Activated naive CD8-positive, alpha-beta T cell treated with anti-CD3 and anti-CD28 coated beads, Interleukin-2, amount 50 U/mL, for 24 hours (primary cell): Measurements from ENCODE around the gene CYBC1.
"Not testable (repeated sequence)": the region's sequence is repeated elsewhere in the genome, so short reads cannot be mapped to it uniquely, and the experiment has no call there.

Source experiments
- ATAC-seq: fragments of 150-1000 bp; cut with Tn5 transposase; one replicate; pipeline ENCODE4 v1.10.0; 2021
- DNase-seq: peaks from one replicate; pipeline ENCODE4 v3.0.0; 2021
- H3K27ac Mint-ChIP-seq: one replicate; pipeline ENCODE4 v1.8.0; 2021; ENCODE audit warnings: mild to moderate bottlenecking, mixed read lengths
- H3K27me3 Mint-ChIP-seq: one replicate; pipeline ENCODE4 v1.8.0; 2021; ENCODE audit warnings: mixed read lengths
- H3K36me3 Mint-ChIP-seq: one replicate; pipeline ENCODE4 v1.8.0; 2021; ENCODE audit warnings: low read depth, mixed read lengths
- H3K4me1 Mint-ChIP-seq: one replicate; pipeline ENCODE4 v1.8.0; 2021; ENCODE audit warnings: mixed read lengths
- H3K4me3 Mint-ChIP-seq: one replicate; pipeline ENCODE4 v1.8.0; 2021; ENCODE audit warnings: mild to moderate bottlenecking, moderate library complexity, mixed read lengths
- H3K9me3 Mint-ChIP-seq: one replicate; pipeline ENCODE4 v1.8.0; 2021; ENCODE audit warnings: mixed read lengths

The CYBC1 gene

GRCh38 chr17:82463391-82463790, 12.8 kb upstream of the CYBC1 start:
- no peak for ATAC-seq
- Mint-ChIP-seq H3K36me3 (peaks cover 9% of the 10 kb centered on the region), H3K9me3 (no peaks in the 10 kb centered on the region), H3K27ac (no peak overlapping the region), H3K4me3 (no peak overlapping the region), H3K27me3 (no peaks in the 10 kb centered on the region), H3K4me1 (peaks cover 8% of the 10 kb centered on the region)
- no peak for DNase-seq

GRCh38 chr17:82461827-82462524, 11.4 kb upstream of the CYBC1 start:
- no peaks in the 10 kb centered on the region for H3K9me3 Mint-ChIP-seq
- no peak for ATAC-seq
- H3K4me1 Mint-ChIP-seq, result peaks cover 19% of the 10 kb centered on the region
- no peak overlapping the region for H3K27ac Mint-ChIP-seq
- peaks cover 9% of the 10 kb centered on the region for H3K36me3 Mint-ChIP-seq
- H3K27me3 Mint-ChIP-seq, result no peaks in the 10 kb centered on the region
- no peak for DNase-seq
- H3K4me3 Mint-ChIP-seq, result no peak overlapping the region

GRCh38 chr17:82459936-82460335, 9.4 kb upstream of the CYBC1 start:
- not testable (repeated sequence) for ATAC-seq, H3K27ac Mint-ChIP-seq, H3K9me3 Mint-ChIP-seq, DNase-seq, H3K4me3 Mint-ChIP-seq, H3K36me3 Mint-ChIP-seq, H3K27me3 Mint-ChIP-seq
- H3K4me1 Mint-ChIP-seq, result peaks cover 23% of the 10 kb centered on the region

- Mint-ChIP-seq H3K4me3 (peak overlapping the region; percentile 79), H3K36me3 (peaks cover 6% of the 10 kb centered on the region), H3K4me1 (peaks cover 23% of the 10 kb centered on the region), H3K27me3 (no peaks in the 10 kb centered on the region), H3K9me3 (no peaks in the 10 kb centered on the region), H3K27ac (peak overlapping the region; percentile 73)
- ATAC-seq (no peak), DNase-seq (peak; percentile 27)
These were observed 8.4 kb upstream of the CYBC1 start for GRCh38 chr17:82458885-82459424.

- peaks cover 23% of the 10 kb centered on the region for H3K4me1 Mint-ChIP-seq
- H3K9me3 Mint-ChIP-seq, result no peaks in the 10 kb centered on the region
- H3K27ac Mint-ChIP-seq, result peak within 1 kb of the TSS; percentile 91
- no peaks in the 10 kb centered on the region for H3K27me3 Mint-ChIP-seq
- peaks cover 6% of the 10 kb centered on the region for H3K36me3 Mint-ChIP-seq
- ATAC-seq (peak; percentile 99), DNase-seq (peak; percentile 95)
- H3K4me3 Mint-ChIP-seq, result peak within 1 kb of the TSS; percentile 79
These were observed 7.8 kb upstream of the CYBC1 start, which contains the start of gene NARF for GRCh38 chr17:82458179-82458884. NARF (plus strand) TSS chr17:82458741; CDS start chr17:82458804, 63 bp downstream.

GRCh38 chr17:82457929-82458178, 7.3 kb upstream of the CYBC1 start:
- peak overlapping the region; percentile 79 for H3K4me3 Mint-ChIP-seq
- ATAC-seq, result no peak

GRCh38 chr17:82457073-82457928, 6.7 kb upstream of the CYBC1 start:
- Mint-ChIP-seq H3K4me1 (peaks cover 24% of the 10 kb centered on the region), H3K9me3 (no peaks in the 10 kb centered on the region), H3K27ac (peak overlapping the region; percentile 91), H3K4me3 (peak overlapping the region; percentile 79), H3K36me3 (peaks cover 4% of the 10 kb centered on the region), H3K27me3 (no peaks in the 10 kb centered on the region)
- ATAC-seq, result no peak
- DNase-seq, result no peak

More at GRCh38 chr17:82457929-82458178, 7.3 kb upstream of the CYBC1 start:
- H3K27ac Mint-ChIP-seq, result peak overlapping the region; percentile 91
- H3K9me3 Mint-ChIP-seq, result no peaks in the 10 kb centered on the region
- DNase-seq, result no peak
- H3K27me3 Mint-ChIP-seq, result no peaks in the 10 kb centered on the region
- peaks cover 6% of the 10 kb centered on the region for H3K36me3 Mint-ChIP-seq
- peaks cover 23% of the 10 kb centered on the region for H3K4me1 Mint-ChIP-seq

GRCh38 chr17:82453706-82454105, 3.2 kb upstream of the CYBC1 start:
- peaks cover 39% of the 10 kb centered on the region for H3K4me1 Mint-ChIP-seq
- H3K9me3 Mint-ChIP-seq, H3K36me3 Mint-ChIP-seq, H3K27ac Mint-ChIP-seq, H3K27me3 Mint-ChIP-seq, H3K4me3 Mint-ChIP-seq, ATAC-seq, DNase-seq: not testable (repeated sequence)

GRCh38 chr17:82453151-82453550, 2.6 kb upstream of the CYBC1 start:
- H3K4me1 Mint-ChIP-seq, result peaks cover 39% of the 10 kb centered on the region
- not testable (repeated sequence) for H3K36me3 Mint-ChIP-seq, H3K4me3 Mint-ChIP-seq, H3K27me3 Mint-ChIP-seq, H3K27ac Mint-ChIP-seq, ATAC-seq, DNase-seq, H3K9me3 Mint-ChIP-seq

GRCh38 chr17:82452162-82452561, 1.6 kb upstream of the CYBC1 start:
- DNase-seq (no peak), ATAC-seq (no peak)
- Mint-ChIP-seq H3K27ac (peak overlapping the region; percentile 55), H3K4me3 (no peak overlapping the region), H3K27me3 (no peaks in the 10 kb centered on the region), H3K36me3 (peaks cover 14% of the 10 kb centered on the region), H3K9me3 (no peaks in the 10 kb centered on the region), H3K4me1 (peaks cover 37% of the 10 kb centered on the region)

GRCh38 chr17:82449883-82450356, 632 bp downstream of the CYBC1 start:
- peaks cover 19% of the 10 kb centered on the region for H3K36me3 Mint-ChIP-seq
- H3K27me3 Mint-ChIP-seq, result no peaks in the 10 kb centered on the region
- DNase-seq (peak; percentile 55), ATAC-seq (peak; percentile 39)
- no peaks in the 10 kb centered on the region for H3K9me3 Mint-ChIP-seq
- peak overlapping the region; percentile 90 for H3K4me3 Mint-ChIP-seq
- peak overlapping the region; percentile 98 for H3K27ac Mint-ChIP-seq
- peaks cover 43% of the 10 kb centered on the region for H3K4me1 Mint-ChIP-seq

- Mint-ChIP-seq H3K4me1 (peaks cover 43% of the 10 kb centered on the region), H3K9me3 (no peaks in the 10 kb centered on the region)
- DNase-seq, result peak; percentile 76
These were observed 1.2 kb downstream of the CYBC1 start for GRCh38 chr17:82449131-82449882.

GRCh38 chr17:82447876-82448275, 2.7 kb downstream of the CYBC1 start:
- Mint-ChIP-seq H3K9me3 (no peaks in the 10 kb centered on the region), H3K27me3 (no peaks in the 10 kb centered on the region), H3K4me3 (peak overlapping the region; percentile 36), H3K27ac (peak overlapping the region; percentile 88), H3K4me1 (peaks cover 43% of the 10 kb centered on the region), H3K36me3 (peaks cover 24% of the 10 kb centered on the region)
- DNase-seq (no peak), ATAC-seq (no peak)

More at GRCh38 chr17:82449131-82449882, 1.2 kb downstream of the CYBC1 start:
- ATAC-seq, result peak; percentile 55
- Mint-ChIP-seq H3K27ac (peak overlapping the region; percentile 98), H3K36me3 (peaks cover 19% of the 10 kb centered on the region), H3K27me3 (no peaks in the 10 kb centered on the region), H3K4me3 (peak overlapping the region; percentile 90)

- peaks cover 24% of the 10 kb centered on the region for H3K36me3 Mint-ChIP-seq
- H3K4me3 Mint-ChIP-seq, result no peak overlapping the region
- peak overlapping the region; percentile 56 for H3K27ac Mint-ChIP-seq
These were observed 3.9 kb downstream of the CYBC1 start for GRCh38 chr17:82446649-82447048.

More at GRCh38 chr17:82446649-82447048, 3.9 kb downstream of the CYBC1 start:
- DNase-seq (no peak), ATAC-seq (no peak)
- Mint-ChIP-seq H3K4me1 (peaks cover 36% of the 10 kb centered on the region), H3K9me3 (no peaks in the 10 kb centered on the region), H3K27me3 (no peaks in the 10 kb centered on the region)
